Pancreas (tissue), 10 donors: ENCODE data around the gene RGS3. TPM values are rescaled to one million over a fixed set of nuclear protein-coding genes. Genes with fewer than 3 reads are reported as not detected.
A peak's percentile ranks its signal among the peaks of the same experiment; 100 is the strongest.

Source experiments
- ATAC-seq, 4 donors: fragments of 200-7000 bp; cut with Tn5 transposase; one replicate each; pipeline versions ENCODE4 v1.8.0 to v1.9.1; 2020; ENCODE audit warnings: mild to moderate bottlenecking in 4 of 4, moderate library complexity in 4 of 4
- DNase-seq, 6 donors: peaks; one replicate each; pipeline ENCODE4 v3.0.0-alpha.2; 2020
- FAIRE-seq: peaks from 2 replicates; lab custom pipeline; 2012; peaks lifted over from hg19 to GRCh38; lab: Jason Lieb, UNC
- H3K27ac ChIP-seq, 4 donors: fragments of 200-600 bp; sonication (generic); 1 replicate in 3 of 4; 2 replicates in 1 of 4; pipeline versions ENCODE4 v1.5.0 to v1.8.0; 2020
- H3K27me3 ChIP-seq, 4 donors: fragments of 200-600 bp; one replicate each; pipeline ENCODE4 v1.8.0; 2021
- H3K36me3 ChIP-seq, 3 donors: fragments of 200-600 bp; sonication (generic) in 1 of 3; one replicate each; pipeline versions ENCODE4 v1.5.0 to v1.8.0; 2020 to 2021
- H3K4me1 ChIP-seq, 3 donors: fragments of 200-600 bp; one replicate each; pipeline ENCODE4 v1.8.0; 2021
- H3K4me3 ChIP-seq, 4 donors: fragments of 200-600 bp; sonication (generic) in 2 of 4; one replicate each; pipeline versions ENCODE4 v1.5.0 to v1.8.0; 2020 to 2021
- H3K9me3 ChIP-seq, 4 donors: fragments of 200-600 bp; one replicate each; pipeline ENCODE4 v1.8.0; 2021
- WGBS, 2 donors: extraction: QIAGEN DNeasy Blood & Tissue Kit; methylation state at CpG; one replicate each; pipeline ENCODE4 v1.1.7; 2013; 5-methylcytosine and 5-hydroxymethylcytosine counted together
- intact Hi-C, 3 donors: fragments of 100-400 bp; cut with DNase I; formaldehyde crosslinking; loops; one replicate each; pipeline versions ENCODE4 v1.11.1 to v1.14.2; 2022
- polyA plus RNA-seq, 2 donors: library from polyadenylated mRNA; stranded (reverse); fragments of 200-250 nt; gene quantifications; one replicate each; pipeline ENCODE4 v1.2.3, GENCODE V29; 2013
- total RNA-seq, 6 donors: library from RNA; stranded (reverse); fragmentation: NEBNext Ultra II Directional in 4 of 6; extraction: Animal tissue kit (Norgen Biotek cat#: 25700) in 4 of 6; gene quantifications; one replicate each; pipeline versions ENCODE4 v1.2.1 to v1.2.4, GENCODE V29; 2021 to 2023
- TF ChIP-seq, protein P1 (sequence below), 4 donors: fragments of 200-600 bp; sonication (generic) in 3 of 4; IDR thresholded peaks; one replicate each; pipeline versions ENCODE4 v1.5.0 to v1.8.0; 2021; ENCODE audit warnings: antibody characterized with exemption in 4 of 4
- donor health status: healthy with polysubstance abuse.
- donor health status: DM: no; HTN: no; CAD: no; lungs with moderate emphysema.
- donor health status: DM: no; HTN: no; CAD: no.
- donor health status: control.
- donor health status: control.
- donor health status: Bipolar disorder and iron deficiency.
- donor health status: DM: yes; HTN: yes; CAD: no.
- donor health status: DM: no; HTN: no; CAD: no.
- donor health status: DM: no; HTN: no; CAD: no.
- donor health status: DM: yes; HTN: yes; CAD: no.

RGS3 gene
- total and polyA plus RNA-seq, 8 donors: 18.3 to 55.3 (median 32.6) TPM

DNA sequence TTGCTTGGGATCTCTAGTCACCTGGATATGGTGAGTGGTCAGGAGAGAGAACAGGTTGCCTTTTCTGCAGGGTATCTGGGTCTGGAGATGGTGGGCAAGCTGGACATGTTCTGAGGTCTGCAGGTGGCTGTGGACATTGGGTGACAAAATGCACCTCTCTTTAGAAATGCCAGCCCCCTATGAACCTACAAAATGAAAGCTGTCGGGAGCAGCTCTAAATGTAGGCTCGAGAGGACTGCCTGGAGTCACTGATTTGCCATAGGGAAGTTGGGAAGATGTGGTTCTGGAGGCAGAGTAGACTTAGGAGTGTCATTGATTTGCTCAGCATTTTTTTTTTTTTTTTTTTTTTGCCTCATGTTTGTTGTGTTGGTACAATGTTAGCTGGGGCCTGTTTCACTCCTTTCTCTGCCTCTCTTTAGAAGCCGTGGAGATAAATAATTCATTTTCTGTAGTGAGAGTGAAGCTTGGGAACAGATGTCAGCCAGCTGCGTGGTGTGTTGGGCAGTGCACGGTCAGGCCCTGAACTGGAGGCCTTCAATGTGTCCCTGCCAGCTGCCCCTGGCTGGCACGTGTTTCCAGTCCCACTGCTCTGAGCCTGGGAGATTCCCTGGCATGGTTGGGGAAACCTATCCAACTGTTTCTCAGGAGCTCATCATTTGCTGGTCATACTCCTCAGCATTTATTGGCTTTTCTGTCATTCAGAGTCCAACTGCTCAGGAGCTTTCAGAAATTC is 5.4 kb downstream of the RGS3 start:
- 26 to 30% methylated on average over 6 of the region's 6 CpGs for WGBS, 2 donors
- ATAC-seq (peak; percentile 42 to 82 (median 76)), DNase-seq (peak in 5 of 6 donors; percentile 62 to 79 (median 66)), FAIRE-seq (no peak)
- intact Hi-C loops: no loop called here
- TF ChIP-seq, protein P1, sequence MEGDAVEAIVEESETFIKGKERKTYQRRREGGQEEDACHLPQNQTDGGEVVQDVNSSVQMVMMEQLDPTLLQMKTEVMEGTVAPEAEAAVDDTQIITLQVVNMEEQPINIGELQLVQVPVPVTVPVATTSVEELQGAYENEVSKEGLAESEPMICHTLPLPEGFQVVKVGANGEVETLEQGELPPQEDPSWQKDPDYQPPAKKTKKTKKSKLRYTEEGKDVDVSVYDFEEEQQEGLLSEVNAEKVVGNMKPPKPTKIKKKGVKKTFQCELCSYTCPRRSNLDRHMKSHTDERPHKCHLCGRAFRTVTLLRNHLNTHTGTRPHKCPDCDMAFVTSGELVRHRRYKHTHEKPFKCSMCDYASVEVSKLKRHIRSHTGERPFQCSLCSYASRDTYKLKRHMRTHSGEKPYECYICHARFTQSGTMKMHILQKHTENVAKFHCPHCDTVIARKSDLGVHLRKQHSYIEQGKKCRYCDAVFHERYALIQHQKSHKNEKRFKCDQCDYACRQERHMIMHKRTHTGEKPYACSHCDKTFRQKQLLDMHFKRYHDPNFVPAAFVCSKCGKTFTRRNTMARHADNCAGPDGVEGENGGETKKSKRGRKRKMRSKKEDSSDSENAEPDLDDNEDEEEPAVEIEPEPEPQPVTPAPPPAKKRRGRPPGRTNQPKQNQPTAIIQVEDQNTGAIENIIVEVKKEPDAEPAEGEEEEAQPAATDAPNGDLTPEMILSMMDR (IDR thresholded peaks at IDR 0.05): no peak
- Histone ChIP-seq H3K4me1 (peaks cover 5 to 20% (median 14%) of the 10 kb centered on the region in 3 donors), H3K27me3 (no peaks in the 10 kb centered on the region), H3K36me3 (no peaks in the 10 kb centered on the region), H3K4me3 (no peak overlapping the region), H3K9me3 (no peaks in the 10 kb centered on the region), H3K27ac (peak overlapping the region in 3 of 4 donors; percentile 26 to 42 (median 38))

DNA sequence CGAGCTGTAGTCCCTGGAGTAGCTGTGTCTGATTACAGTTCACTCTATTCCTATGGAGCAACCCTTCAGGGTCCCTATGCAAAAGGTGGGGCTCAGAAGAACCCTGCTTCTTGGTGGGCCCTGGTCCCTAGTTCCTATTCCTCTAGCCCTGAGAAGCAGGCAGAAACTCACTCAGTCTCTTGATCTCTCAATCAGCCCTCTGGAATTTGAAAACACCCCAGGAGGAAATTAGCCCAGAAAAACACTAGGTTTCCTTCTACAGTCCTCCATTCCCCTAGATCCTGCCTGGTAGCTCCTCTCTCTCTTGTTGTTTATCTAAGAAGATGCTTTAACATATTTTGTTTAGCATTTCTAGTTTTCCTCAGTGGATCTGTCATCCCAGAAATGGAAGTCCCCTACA is 7.6 kb downstream of the RGS3 start:
- DNase-seq (no peak), ATAC-seq (no peak), FAIRE-seq (no peak)
- intact Hi-C loops: no loop called here
- whole genome bisulfite sequencing, 2 donors: 85 to 95% methylated on average over 1 of the region's 1 CpG
- no peak overlapping the region for H3K27ac ChIP-seq
- no peaks in the 10 kb centered on the region for H3K27me3 ChIP-seq
- H3K36me3 ChIP-seq: no peaks in the 10 kb centered on the region
- H3K4me1 ChIP-seq: peaks cover 0 to 13% (median 10%) of the 10 kb centered on the region in 3 donors
- no peaks in the 10 kb centered on the region for H3K9me3 ChIP-seq
- TF ChIP-seq, protein P1 (IDR thresholded peaks at IDR 0.05): no peak
- H3K4me3 ChIP-seq: no peak overlapping the region

DNA sequence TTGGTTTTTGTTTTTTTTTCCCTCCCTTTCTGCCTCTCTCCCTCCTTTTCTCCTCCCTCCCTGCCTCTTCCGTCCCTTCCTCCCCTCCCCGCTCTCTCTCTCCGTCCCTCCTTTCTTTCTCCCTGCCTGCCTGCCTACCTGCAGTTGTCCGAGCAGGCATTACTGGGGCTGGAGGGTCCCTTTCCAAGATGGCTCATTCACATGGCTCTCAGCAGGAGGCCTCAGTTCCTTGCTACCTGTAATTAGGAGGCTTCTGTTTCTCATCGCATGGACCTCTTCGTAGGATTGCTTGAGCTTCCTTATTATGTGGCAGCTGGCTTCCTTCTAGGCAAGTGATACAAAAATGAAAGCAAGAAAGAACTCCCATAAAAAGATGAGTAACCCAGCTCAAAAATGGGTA is 8.0 kb downstream of the RGS3 start:
- H3K4me3 ChIP-seq: no peak overlapping the region
- no peak overlapping the region for H3K27ac ChIP-seq
- no peak for DNase-seq
- peaks cover 0 to 13% (median 9%) of the 10 kb centered on the region in 3 donors for H3K4me1 ChIP-seq
- no peaks in the 10 kb centered on the region for H3K9me3 ChIP-seq
- no peaks in the 10 kb centered on the region for H3K36me3 ChIP-seq
- intact Hi-C loops: no loop called here
- ATAC-seq: no peak
- WGBS, 2 donors: 96 to 97% methylated on average over 6 of the region's 6 CpGs
- TF ChIP-seq, protein P1 (IDR thresholded peaks at IDR 0.05): no peak
- H3K27me3 ChIP-seq: no peaks in the 10 kb centered on the region
- FAIRE-seq: no peak

DNA sequence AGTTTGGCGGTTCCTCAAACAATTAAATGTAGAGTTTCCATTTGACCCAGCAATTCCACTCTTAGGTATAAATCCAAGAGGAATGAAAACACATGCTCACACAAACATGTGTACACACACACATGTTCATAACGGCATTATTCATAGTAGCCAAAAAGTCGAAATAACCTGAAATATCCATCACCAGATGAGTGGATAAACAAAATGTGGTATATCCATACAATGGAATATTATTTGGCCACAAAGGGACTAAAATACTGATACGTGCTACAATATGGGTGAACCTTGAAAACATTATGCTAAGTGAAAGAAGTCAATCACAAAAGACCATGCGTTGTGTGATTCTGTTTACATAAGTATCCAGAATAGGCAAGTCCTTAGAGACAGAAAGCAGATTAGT is 8.7 kb downstream of the RGS3 start:
- Histone ChIP-seq H3K36me3 (no peaks in the 10 kb centered on the region), H3K9me3 (no peaks in the 10 kb centered on the region), H3K4me1 (peaks cover 0 to 11% (median 6%) of the 10 kb centered on the region in 3 donors), H3K4me3 (no peak overlapping the region), H3K27me3 (no peaks in the 10 kb centered on the region), H3K27ac (no peak overlapping the region)
- ATAC-seq (no peak), FAIRE-seq (no peak), DNase-seq (no peak)
- WGBS, 2 donors: 98% methylated on average over 5 of the region's 5 CpGs
- TF ChIP-seq, protein P1 (IDR thresholded peaks at IDR 0.05): no peak
- intact Hi-C loops: no loop called here
